NCI-H1092 (cell line): Measurements from ENCODE around the gene TAF10.

Source experiments
- DNase-seq: peaks from one replicate; lab custom pipeline; 2025; lab: John Stamatoyannopoulos, UW

TAF10 gene

DNA sequence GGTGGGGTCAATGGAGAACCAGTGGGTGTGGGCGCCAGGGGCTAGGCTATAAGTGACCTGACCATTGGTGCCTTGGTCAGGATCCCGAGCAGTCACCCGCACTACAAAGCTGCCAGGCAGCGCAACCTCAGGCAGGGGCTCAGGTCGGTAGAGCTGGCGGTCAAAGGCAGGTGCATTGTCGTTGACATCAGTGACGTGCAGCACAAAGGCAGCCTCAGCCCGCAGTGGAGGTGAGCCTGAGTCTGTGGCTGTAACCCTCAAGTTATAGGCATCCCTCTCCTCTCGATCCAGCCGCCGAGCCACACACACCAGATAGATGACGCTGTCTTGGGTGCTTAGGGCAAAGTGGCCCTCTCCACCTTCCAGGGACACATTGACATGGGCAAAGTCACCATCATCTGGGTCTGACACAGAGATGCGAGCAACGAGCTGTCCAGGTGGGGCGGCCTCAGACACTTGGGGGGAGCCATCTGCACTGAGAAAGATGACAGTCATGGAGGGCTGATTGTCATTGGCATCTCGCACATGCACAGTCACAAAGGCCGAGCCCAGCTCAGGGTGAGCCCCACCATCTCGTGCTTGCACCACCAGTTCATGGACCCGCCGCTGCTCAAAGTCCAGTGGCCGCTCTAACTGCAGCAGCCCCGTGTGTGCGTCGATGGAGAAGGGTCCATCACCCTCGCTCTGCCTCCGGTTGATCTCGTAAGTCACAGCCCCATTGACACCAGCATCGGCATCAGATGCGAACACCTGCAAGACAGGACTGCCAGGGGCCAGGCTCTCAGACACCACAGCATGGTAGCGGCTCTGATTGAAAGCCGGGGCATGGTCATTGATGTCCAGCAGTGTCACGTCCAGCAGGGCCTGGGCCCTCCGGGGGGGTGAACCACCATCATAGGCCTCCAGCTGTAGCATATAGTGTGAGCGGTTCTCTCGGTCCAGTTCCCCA is 28.3 kb upstream of the TAF10 start:
- DNase-seq, result no peak

DNA sequence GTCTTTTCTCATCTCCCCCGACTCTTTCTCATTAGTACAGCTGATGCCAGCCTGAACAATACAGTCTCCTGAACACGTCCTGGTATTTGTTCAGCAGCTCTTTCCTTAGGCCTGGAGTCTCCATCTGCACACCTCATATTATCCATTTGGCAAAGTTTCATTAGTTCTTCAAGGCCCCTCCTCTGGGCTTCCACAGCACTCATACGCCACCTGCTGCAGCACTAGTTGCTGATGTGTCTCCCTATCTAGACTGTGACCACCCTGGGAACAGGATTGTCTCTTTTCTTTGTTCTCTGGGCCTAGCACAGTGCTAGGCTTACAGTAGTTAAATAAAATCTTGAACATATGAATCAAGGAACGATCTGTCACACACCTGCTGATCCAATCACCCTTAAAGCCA is 26.4 kb upstream of the TAF10 start:
- DNase-seq, result no peak

DNA sequence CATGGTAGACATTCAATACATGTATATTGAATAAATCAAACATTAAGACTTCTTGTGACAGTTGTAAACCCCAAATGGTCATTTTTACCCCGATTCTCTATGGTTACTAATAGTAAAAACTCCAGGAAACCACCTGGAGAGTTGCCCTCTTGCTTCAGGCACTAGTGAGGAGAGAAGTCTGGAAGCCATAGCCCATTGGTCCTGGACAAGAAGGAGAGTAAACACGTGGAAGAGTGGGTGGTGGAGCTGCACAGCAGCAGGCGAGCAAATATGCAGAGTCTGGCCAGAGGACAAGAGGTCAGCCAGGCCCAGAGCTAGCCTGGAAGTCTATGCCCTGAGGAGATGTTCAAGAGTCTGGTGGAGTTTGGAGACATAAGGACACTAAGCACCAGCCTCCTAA is 25.9 kb upstream of the TAF10 start:
- no peak for DNase-seq

DNA sequence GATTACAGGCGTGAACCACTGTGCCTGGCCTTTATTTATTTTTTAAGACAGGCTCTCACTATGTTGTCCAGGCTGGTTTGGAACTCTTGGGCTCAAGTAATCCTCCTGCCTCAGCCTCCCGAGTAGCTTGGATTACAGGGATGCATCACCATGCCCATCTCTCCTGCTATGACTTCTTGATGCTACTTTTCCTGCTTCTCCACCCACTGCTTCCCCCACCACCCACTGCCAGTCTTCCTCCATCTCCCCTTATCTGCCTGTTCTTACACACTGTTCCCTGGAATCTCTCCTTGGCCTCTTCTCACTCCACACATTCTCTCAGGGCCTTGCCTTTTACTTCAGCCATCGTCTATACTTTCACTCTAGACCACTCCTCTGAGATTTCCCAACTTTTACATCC is 24.5 kb upstream of the TAF10 start:
- DNase-seq, result no peak

DNA sequence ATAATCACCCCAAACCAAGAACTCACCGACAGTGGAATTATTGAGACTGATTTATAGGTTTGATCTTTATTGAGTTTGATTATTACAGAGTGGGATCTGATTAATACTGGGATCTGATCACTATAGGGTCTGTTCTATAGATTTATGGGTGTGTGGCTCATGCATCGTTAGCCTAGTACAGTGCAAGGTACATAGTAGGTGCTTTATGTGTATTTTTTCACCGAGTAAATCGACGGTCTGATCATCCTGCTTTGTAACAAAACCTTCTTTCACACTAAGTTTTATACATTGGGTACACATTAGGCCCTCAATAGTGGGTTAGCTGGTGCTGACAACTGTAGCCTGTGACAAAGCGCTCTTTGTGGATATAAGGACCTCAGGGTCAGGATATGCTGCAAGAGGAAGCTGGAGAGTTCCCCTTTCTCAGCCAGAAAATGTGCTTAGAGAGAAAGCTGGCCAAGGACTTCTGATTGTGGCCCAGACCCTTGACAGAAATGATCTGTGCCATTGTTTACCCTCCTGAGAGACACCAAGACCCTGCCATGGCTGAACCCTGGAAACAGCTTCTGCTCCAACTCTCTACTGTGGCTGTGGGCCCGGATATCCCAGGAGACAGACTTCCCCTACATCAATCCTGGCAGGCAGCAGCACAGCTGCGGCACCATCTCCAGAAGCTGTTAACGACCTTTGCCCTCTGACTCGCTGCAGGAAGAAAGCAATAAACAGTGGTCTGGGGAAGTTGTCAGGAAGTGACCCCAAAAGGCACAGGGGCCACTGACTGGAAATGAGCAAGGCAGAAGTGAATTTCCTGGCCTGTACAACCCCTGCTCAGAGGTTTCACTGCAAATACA is 23.3 kb upstream of the TAF10 start:
- no peak for DNase-seq

DNA sequence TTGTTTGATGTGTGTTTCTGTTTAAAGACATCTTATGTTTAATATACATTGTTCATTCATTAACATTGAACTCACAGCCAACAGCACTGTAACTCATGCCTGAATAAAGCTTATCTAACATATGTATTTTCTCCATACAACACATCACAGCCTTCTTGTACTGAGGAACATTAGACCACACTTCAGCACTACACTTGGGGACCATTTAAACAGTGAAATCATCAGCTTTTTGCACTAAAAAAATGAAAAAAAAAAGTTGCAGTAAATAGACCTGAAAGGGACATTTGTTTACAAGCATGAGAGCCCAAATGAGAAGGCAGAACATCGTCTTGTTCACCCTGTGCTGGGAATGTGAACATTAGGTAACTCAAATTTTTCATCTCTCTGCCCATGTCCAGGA is 22.5 kb upstream of the TAF10 start:
- no peak for DNase-seq

DNA sequence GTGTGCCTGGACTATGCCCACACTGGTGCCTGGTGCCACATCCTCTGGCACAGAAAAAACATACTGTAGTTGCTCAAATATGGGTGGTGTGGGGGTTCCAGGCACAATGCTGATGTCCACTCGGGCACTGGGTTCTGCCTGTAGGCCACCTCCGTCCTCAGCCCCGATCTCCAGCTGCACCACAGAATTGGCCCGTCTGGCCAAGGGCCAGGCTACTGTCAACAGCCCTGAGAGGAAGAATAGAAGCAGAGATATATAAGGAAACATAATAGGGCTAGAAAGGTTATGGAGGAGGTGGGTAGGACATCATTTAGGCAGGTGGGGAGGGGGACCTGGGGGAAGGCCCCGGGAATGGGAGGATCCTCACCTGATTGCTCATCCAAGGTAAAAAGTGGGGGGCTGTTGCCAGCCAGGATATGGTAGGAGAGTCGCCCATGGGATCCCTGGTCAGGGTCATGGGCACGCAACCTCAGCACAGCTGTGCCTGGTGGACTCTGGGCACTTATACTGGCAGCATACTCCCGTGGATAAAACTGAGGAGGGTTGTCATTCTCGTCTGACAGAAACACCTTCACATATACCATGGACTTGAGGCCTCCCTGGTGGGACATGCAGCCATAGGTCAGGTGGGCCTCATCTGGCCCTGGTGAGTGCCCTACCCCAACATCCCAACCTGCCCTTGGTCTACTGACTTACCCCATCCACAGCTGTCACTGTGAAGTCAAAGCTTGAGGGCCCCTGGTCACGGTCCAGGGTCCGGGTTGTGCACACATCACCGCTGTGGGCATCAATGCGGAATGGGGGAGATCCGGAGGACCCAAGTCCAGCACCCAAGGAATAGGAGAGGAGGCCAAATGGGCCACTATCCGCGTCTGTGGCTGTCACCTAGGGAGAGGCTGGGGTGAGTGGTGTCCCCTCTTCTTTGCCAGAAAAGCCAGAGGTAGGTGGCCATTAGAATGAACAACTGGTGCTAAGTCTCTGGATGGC is 21.7 kb upstream of the TAF10 start:
- DNase-seq, result no peak

DNA sequence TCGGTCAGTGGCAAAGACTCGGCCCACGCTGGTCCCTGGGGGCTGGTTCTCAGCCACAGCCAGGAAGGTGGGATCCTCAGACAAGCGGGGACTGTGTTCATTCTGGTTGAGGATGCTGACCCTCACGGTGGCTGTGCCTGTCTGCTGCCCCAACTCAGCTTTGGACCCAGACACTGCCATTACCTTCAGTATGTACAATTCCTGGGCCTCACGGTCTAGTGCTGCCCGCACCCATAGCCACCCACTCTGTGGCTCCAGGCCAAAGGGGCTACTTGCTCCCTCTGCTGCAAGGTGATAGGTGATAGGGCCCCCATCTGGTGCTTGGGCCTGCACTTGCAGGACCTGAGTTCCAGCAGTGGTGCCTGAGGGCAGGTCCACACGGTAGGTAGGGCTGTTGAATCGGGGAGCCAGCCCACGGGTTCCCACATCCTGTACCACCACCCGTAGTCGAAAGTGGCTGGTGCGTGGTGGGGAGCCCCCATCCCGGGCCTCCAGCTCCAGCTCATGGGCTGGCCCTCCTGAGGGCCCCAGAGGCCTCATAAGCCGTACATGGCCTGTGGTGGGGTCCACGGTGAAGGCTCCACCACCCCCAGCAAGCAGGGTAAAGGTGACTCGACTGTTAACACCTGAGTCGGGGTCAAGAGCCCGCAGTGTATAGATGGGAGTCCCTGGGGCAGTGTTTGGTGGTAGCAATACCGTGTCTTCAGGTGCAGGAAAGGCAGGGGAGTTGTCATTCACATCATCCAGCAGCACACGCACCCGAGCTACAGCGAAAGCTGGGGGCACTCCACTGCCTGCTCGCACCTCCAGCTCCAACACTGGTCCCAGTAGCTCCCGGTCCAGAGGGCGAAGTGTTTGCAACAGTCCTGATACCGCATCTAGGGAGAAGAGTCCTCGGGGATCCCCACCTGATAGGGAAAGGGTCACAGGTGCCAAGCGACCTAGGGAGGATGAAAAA is 20.4 kb upstream of the TAF10 start:
- DNase-seq, result no peak

DNA sequence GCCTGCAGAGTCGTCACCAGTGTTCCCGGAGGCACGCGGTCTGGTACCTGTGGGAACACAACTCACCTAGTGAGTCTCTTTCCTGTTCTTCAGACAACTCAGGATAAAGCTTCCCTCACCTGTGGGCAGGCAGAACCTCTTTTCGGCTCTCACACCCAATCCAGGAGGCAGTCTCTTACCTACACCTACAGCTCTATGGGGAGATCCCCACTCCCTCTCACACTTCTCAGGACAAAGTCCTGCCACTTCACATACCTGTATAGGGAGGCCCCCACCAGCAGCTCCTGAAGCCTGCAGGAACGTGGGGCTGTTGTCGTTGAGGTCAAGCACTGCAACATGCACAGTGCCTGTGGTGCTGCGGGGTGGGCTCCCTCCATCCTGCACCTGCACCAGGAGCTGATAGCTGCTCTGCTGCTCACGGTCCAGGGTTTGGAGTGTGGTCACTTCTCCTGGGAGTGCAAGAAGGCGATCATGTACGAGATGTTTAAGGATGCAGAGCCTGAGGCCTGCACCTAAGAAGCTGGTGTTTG is 19.4 kb upstream of the TAF10 start:
- DNase-seq, result no peak

DNA sequence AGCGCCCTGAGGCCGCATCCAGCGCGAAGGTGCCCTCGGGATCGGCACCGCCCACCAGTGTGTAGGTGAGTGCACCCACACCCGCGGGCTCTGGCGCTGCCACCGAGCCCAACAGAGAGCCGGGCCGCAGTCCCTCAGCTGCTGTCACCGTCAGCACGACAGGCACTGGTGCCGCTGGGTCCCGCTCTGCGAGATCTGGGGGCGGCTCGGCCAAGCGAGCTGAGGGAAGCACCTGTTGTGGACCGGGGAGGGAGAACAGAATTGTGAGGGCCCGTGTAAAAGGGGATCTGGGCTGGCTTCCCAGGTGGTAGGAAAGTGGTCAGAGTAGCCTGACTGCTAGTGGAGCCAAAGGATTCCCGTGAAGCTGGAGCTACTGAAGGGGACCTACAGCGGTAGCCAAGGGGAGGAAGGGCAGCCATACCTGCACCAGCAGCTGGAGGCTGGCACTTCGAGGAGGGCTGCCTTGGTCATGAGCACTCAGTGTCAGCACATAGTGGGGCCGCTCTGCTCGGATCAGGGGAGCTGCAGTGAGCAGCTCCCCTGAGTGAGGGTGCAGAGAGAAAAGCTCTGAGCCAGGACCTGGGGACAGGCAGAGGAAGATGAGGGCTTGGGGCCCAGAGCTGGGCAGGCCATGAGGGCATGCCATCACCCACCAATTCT is 18.7 kb upstream of the TAF10 start:
- DNase-seq, result no peak

DNA sequence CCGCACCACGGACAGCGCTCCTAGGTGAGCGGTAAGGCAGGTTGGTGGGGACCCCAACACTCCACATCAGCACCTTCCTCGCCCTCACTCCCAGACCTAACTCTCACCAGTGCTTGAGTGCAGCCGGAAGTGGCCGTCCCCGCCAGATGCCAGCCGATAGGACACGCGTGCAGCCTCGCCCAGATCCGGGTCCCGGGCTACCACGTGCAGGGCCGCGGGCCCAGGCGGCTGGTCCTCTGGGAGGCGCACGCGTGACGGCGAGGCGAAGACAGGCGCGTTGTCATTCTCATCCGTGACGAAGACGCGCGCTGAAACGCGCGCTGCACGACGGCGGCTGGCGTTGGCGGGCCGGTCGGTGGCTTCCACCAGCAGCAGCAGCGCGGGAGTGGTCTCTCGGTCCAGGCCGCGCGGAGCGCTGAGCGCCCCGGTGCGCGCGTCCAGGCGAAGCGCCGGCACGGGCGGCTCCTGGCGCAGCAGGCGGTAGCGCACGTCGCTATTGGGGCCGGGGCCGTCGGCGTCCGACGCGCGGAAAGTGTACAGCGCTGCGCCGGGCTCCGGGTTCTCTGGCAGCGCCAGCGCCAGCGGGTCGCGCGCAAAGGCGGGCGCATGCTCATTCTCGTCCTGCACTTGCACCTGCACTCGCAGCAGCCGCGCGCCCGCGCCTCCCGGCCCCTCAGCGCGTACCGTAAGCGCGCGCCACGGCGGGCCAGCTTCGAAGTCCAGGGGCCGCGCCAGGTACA is 18.0 kb upstream of the TAF10 start:
- peak; percentile 47 for DNase-seq

DNA sequence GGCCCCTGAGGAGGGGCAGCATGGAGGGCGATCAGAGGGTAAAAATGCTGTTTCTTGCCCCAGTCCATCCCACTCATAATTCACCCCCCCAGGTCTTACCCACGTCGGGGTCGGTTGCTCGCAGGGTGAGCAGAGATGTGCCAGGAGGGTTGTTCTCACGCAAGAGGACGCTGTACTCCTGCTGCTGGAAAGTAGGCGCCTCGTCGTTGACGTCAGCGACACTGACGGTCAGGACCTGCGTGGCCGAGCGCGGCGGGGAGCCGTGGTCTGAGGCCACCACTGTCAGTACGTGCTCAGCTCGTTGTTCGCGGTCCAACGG is 17.5 kb upstream of the TAF10 start:
- DNase-seq, result no peak

DNA sequence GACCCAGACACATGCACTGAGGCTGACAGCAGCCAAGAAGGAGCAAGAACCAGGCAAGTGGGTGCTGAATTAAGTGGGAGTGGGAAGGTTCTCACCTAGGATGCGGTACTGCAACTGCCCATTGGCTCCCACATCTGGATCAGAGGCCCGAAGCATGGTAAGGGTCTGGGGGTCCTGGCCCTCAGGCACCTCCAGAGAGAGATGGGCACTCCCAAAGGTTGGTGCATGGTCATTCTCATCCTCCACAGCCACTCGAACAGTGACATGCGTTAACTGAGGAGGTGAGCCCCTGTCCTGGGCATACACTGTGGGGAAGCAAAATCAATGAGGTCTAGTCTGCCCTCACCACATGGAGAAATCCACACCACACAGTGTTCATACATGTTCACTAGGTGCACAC is 16.5 kb upstream of the TAF10 start:
- no peak for DNase-seq

DNA sequence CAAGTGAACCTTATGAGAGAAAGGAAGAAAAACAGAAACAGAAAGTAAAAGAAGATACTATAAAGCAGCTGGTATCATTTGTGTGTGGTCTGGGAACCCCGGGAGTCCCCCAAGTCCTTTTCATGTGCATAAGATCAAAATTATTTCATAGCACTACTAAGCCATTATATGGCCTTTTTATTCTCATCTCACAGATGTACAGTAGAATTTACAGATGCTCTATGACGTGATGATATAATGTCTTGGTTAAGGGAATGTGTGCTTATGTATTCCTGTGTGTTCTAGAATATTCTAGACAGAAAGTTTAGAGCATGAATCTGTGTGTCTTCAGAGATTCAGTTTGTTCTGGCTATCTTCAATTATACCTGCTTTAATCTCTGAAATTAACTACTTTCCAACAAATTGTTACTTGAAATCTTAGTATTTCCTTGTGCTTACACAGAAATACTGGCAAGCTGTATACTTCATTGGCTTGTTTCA is 15.8 kb upstream of the TAF10 start:
- DNase-seq, result no peak

DNA sequence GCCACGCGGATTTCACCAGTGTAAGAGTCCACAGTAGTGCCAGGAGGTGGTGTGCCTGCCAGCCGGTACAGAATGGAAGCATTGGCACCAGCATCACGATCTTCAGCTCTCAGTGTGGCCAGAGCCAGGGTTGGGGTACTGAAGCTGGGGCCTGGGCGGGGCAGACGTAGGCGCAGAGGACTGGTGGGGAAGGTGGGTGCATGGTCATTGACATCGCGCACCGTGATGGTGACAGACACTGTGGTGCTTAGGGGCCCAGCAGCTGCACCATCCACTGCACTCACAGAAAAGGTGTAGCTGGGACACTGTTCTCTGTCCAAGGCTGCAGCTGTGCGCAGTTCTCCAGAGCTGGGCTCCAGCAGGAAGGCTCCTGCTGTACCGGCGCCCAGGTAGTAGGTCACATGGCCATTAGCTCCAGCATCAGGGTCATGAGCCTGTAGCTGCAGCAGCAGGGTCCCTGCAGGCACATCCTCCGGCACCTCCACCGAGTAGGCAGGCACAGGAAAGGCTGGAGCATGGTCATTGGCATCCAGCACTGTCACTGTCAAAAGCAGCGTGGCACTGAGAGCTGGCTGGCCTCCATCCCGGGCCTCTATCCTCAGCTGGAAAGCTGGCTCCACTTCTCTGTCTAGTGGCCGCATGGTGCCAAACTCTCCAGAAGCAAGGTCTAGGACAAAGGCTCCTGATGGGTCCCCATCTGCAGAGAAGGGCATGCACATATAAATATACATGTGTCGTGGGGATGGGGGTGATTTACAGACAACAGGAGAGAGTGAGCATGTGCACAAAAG is 15.2 kb upstream of the TAF10 start:
- DNase-seq, result no peak

DNA sequence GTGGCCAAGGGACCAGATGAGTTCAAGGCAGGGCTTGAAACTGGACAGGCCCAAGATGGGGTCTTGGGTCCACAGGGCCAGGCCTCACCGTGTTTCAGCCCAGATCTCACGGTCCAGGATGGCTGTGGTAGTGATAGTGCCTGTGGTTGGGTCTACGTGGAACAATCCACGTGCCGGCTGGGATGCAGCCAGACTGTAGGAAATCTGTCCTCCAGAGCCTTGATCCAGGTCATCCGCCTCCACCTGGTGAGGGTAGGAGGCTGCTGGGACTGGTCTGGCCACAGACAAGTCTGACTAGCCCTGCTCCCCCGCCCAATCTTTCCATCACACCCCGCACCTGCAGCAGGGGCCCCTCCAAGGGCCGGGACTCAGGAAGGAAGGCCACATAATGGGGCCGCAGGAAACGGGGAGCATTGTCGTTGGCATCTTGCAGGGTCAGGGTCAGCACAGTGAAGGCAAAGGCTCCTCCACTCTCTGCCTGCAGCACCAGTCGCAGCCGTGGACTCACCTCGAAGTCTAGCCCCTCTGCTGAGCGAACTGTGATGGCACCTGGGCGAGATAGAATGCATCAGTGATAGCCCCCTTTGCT is 13.9 kb upstream of the TAF10 start:
- DNase-seq, result no peak

DNA sequence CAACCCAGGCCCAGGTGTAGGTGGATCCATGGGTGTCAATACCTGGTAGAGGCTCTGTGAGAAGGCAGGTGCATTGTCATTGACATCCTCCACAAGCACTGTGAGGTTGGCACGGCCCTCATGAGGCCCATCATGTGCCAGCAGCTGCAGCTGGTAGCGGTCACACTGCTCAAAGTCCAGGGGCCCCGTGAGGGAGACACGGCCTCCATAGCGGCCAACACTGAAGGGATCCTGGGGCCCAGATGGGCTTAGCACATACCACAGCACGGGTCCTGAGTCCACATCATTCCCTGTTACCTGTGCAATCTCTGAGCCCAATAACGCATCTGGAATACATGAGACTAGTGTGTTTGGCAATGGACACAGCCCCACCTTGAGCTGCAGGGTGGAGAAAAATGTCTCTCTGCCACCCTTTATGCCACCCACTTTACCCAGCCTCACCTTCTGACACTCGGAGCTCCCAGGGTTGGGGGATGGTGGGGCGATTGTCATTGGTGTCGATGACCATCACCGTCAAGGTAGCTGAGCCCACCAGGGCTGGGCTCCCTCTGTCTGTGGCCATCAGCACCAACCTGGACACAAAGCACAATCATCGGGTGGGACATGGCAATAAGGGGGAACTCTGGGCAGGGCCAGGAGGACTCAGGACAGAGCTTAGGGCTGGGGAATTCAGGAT is 13.3 kb upstream of the TAF10 start:
- DNase-seq, result no peak
